Measurements from ENCODE around the gene GBP4. TPM values are rescaled to one million over a fixed set of nuclear protein-coding genes. Genes with fewer than 3 reads are reported as not detected.
"Not testable (repeated sequence)": the region's sequence is repeated elsewhere in the genome, so short reads cannot be mapped to it uniquely, and the experiment has no call there.

Gene GBP4
- total RNA-seq, result 6.2 TPM
- long read RNA-seq, full-length matches to known transcripts, result 1 of 3 reads
- long read RNA-seq, partial matches to known transcripts, result 1 of 3 reads
- long read RNA-seq, other reads (novel, unspliced or antisense), result 1 of 3 reads

GRCh38 chr1:89198491-89199072 is at the start of gene GBP4:
TSS of gene GBP4 (minus strand) at chr1:89198942. CDS start at chr1:89198834, 108 bp downstream.
- Histone ChIP-seq H3K4me1 (peaks cover 57% of the 10 kb centered on the region), H3K9me3 (replicated peaks) (no peaks in the 10 kb centered on the region), H3K4me3 (peak within 1 kb of the TSS; percentile 73), H3K27me3 (ENCODE audit: low read depth) (no peaks in the 10 kb centered on the region), H3K36me3 (peaks cover 8% of the 10 kb centered on the region), H3K27ac (replicated peaks) (peak within 1 kb of the TSS; percentile 91)
- DNase-seq, result peak; percentile 25
- TF ChIP-seq, protein P1, sequence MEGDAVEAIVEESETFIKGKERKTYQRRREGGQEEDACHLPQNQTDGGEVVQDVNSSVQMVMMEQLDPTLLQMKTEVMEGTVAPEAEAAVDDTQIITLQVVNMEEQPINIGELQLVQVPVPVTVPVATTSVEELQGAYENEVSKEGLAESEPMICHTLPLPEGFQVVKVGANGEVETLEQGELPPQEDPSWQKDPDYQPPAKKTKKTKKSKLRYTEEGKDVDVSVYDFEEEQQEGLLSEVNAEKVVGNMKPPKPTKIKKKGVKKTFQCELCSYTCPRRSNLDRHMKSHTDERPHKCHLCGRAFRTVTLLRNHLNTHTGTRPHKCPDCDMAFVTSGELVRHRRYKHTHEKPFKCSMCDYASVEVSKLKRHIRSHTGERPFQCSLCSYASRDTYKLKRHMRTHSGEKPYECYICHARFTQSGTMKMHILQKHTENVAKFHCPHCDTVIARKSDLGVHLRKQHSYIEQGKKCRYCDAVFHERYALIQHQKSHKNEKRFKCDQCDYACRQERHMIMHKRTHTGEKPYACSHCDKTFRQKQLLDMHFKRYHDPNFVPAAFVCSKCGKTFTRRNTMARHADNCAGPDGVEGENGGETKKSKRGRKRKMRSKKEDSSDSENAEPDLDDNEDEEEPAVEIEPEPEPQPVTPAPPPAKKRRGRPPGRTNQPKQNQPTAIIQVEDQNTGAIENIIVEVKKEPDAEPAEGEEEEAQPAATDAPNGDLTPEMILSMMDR (IDR thresholded peaks at IDR 0.05; ENCODE audit: borderline replicate concordance), result no peak
- intact Hi-C loops (cut with micrococcal nuclease), result no loop called here

DNA sequence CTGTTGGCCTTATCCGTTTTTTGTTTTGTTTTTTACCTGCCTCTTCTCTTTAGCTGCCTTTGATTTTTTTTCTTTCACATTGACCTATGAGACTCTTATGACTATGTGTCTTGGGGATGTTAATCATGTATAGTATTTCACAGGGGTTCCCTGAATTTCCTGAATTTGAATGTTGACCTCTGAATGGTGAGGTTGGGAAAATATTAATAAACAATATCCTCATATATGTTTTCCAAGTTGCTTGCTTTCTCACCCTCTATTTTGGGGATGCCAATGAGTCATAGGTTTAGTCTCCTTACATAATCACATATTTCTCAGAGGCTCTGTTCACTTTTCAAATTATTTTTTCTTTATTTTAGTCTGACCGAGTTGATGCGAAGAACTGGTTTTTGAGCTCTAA is 44.3 kb upstream of the GBP4 start:
- H3K4me3 ChIP-seq, result no peak overlapping the region
- DNase-seq, result no peak
- H3K4me1 ChIP-seq, result no peaks in the 10 kb centered on the region
- TF ChIP-seq, protein P1 (IDR thresholded peaks at IDR 0.05; ENCODE audit: borderline replicate concordance), result no peak
- intact Hi-C loops (cut with micrococcal nuclease), result no loop called here
- peaks cover 9% of the 10 kb centered on the region for H3K9me3 ChIP-seq (replicated peaks)
- H3K27ac ChIP-seq (replicated peaks), result no peak overlapping the region
- H3K36me3 ChIP-seq, result no peaks in the 10 kb centered on the region
- H3K27me3 ChIP-seq (ENCODE audit: low read depth), result no peaks in the 10 kb centered on the region

- H3K9me3 ChIP-seq (replicated peaks), result peaks cover 19% of the 10 kb centered on the region
Measured at GRCh38 chr1:89221341-89221740, 22.6 kb upstream of the GBP4 start.

DNA sequence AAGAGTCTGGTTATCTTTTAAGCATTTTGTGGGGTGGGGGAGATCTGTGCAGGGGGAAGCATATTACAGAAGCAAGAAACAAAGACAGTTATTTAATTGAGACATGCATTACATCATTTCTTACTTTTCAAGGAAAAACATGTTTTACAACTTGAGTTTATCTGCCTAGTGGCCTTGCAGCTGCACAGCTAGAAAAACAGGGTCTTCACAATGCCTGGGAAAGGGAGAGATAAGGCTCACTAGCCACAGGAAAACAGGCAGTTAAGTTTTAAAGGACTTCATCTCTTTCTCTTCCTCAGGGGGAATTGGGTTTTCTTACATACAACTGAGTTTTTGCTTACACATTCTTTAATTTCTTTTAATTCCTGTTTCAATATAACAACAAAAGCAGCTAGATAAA is 21.1 kb upstream of the GBP4 start:
- H3K4me3 ChIP-seq; intact Hi-C loops (cut with micrococcal nuclease); DNase-seq; H3K27ac ChIP-seq (replicated peaks); H3K27me3 ChIP-seq (ENCODE audit: low read depth); H3K4me1 ChIP-seq; H3K36me3 ChIP-seq; H3K9me3 ChIP-seq (replicated peaks): not testable (repeated sequence)

More at GRCh38 chr1:89221341-89221740, 22.6 kb upstream of the GBP4 start:
- intact Hi-C loops (cut with micrococcal nuclease), result no loop called here
- no peak overlapping the region for H3K27ac ChIP-seq (replicated peaks)
- TF ChIP-seq, protein P1 (IDR thresholded peaks at IDR 0.05; ENCODE audit: borderline replicate concordance), result no peak
- no peaks in the 10 kb centered on the region for H3K36me3 ChIP-seq
- H3K4me3 ChIP-seq, result no peak overlapping the region
- H3K4me1 ChIP-seq, result no peaks in the 10 kb centered on the region
- no peak for DNase-seq
- no peaks in the 10 kb centered on the region for H3K27me3 ChIP-seq (ENCODE audit: low read depth)

- H3K4me3 ChIP-seq; H3K36me3 ChIP-seq; H3K27me3 ChIP-seq (ENCODE audit: low read depth); H3K4me1 ChIP-seq; DNase-seq; H3K9me3 ChIP-seq (replicated peaks); intact Hi-C loops (cut with micrococcal nuclease); H3K27ac ChIP-seq (replicated peaks): not testable (repeated sequence)
Measured at GRCh38 chr1:89218941-89219340, 20.2 kb upstream of the GBP4 start.

DNA sequence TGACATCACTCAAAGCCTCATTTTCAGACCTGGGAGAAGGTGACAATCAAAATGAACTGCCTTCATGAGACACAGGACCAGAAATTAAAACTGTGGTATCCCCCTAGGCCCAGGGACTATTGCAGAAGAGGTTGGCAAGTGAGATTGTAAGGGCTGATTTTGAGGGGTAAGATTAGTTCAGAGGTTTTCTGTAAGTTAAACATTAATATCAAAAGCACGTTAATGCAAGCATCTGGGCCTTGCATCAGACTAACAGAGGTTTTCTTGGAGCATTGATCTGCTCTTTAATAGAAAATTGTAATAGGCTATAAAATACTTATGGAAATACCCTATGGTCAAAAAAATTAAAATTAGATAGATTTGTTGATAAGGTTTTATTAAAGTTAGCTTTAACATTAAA is 14.6 kb upstream of the GBP4 start:
- intact Hi-C loops (cut with micrococcal nuclease), result no loop called here
- Histone ChIP-seq H3K27ac (replicated peaks) (no peak overlapping the region), H3K4me3 (no peak overlapping the region), H3K36me3 (no peaks in the 10 kb centered on the region), H3K9me3 (replicated peaks) (peaks cover 16% of the 10 kb centered on the region), H3K27me3 (ENCODE audit: low read depth) (no peaks in the 10 kb centered on the region), H3K4me1 (no peaks in the 10 kb centered on the region)
- no peak for DNase-seq
- TF ChIP-seq, protein P1 (IDR thresholded peaks at IDR 0.05; ENCODE audit: borderline replicate concordance), result no peak

All from left ventricle myocardium inferior (tissue), 1 donor.